ENCODE results near the gene THBS4. TPM values are rescaled to one million over a fixed set of nuclear protein-coding genes. Genes with fewer than 3 reads are reported as not detected.

Gene THBS4
- total RNA-seq, 2 donors from 2014 or later: 13.6 to 50.5 TPM

- Histone ChIP-seq H3K27me3 (ENCODE audit: control insufficient read depth, insufficient read depth, low read length, poor library complexity, severe bottlenecking) (no peaks in the 10 kb centered on the region), H3K27ac (ENCODE audit: low read depth, low read length) (no peak overlapping the region), H3K4me1 (ENCODE audit: control insufficient read depth, insufficient read depth, low read length) (no peaks in the 10 kb centered on the region), H3K9ac (ENCODE audit: extremely low read depth, low read length, poor library complexity, severe bottlenecking) (no peak overlapping the region), H3K36me3 (ENCODE audit: control insufficient read depth, insufficient read depth, low read length) (no peaks in the 10 kb centered on the region), H3K9me3 (ENCODE audit: control insufficient read depth, low read length) (no peaks in the 10 kb centered on the region), H3K4me3 (ENCODE audit: low read length) (no peak overlapping the region)
- Mint-ChIP-seq H3K27me3 (ENCODE audit: insufficient read depth) (no peaks in the 10 kb centered on the region), H3K27ac (no peak overlapping the region), H3K4me3 (no peak overlapping the region), H3K4me1 (no peaks in the 10 kb centered on the region), H3K9me3 (no peaks in the 10 kb centered on the region), H3K36me3 (ENCODE audit: low read depth) (no peaks in the 10 kb centered on the region)
- DNase-seq: no peak
- 86 to 93% methylated on average over 9 to 10 of the region's 10 CpGs for WGBS, 2 experiments (ENCODE audit: insufficient coverage in 1 of 2, insufficient read length in 1 of 2)
- no peak for TF ChIP-seq CTCF (conservative IDR thresholded peaks at IDR 0.05)
Observed at GRCh38 chr5:80072103-80073073, 37.2 kb downstream of the THBS4 start.

- H3K9me3 Mint-ChIP-seq: no peaks in the 10 kb centered on the region
- TF ChIP-seq CTCF (conservative IDR thresholded peaks at IDR 0.05): no peak
- no peaks in the 10 kb centered on the region for H3K36me3 ChIP-seq (ENCODE audit: control insufficient read depth, insufficient read depth, low read length)
- H3K27ac ChIP-seq (ENCODE audit: low read depth, low read length): no peak overlapping the region
- H3K27ac Mint-ChIP-seq: no peak overlapping the region
- 94% methylated on average over 6 to 10 of the region's 10 CpGs for WGBS, 2 experiments (ENCODE audit: insufficient coverage in 1 of 2, insufficient read length in 1 of 2)
- no peaks in the 10 kb centered on the region for H3K27me3 ChIP-seq (ENCODE audit: control insufficient read depth, insufficient read depth, low read length, poor library complexity, severe bottlenecking)
- no peak for DNase-seq
- H3K4me1 Mint-ChIP-seq: no peaks in the 10 kb centered on the region
- H3K9ac ChIP-seq (ENCODE audit: extremely low read depth, low read length, poor library complexity, severe bottlenecking): no peak overlapping the region
- no peaks in the 10 kb centered on the region for H3K36me3 Mint-ChIP-seq (ENCODE audit: low read depth)
- H3K9me3 ChIP-seq (ENCODE audit: control insufficient read depth, low read length): no peaks in the 10 kb centered on the region
- no peak overlapping the region for H3K4me3 ChIP-seq (ENCODE audit: low read length)
- H3K4me1 ChIP-seq (ENCODE audit: control insufficient read depth, insufficient read depth, low read length): no peaks in the 10 kb centered on the region
- H3K4me3 Mint-ChIP-seq: no peak overlapping the region
- H3K27me3 Mint-ChIP-seq (ENCODE audit: insufficient read depth): no peaks in the 10 kb centered on the region
Observed at GRCh38 chr5:80076131-80077050, 41.2 kb downstream of the THBS4 start.

- H3K27me3 Mint-ChIP-seq (ENCODE audit: insufficient read depth): no peaks in the 10 kb centered on the region
- DNase-seq: no peak
- TF ChIP-seq CTCF (conservative IDR thresholded peaks at IDR 0.05): no peak
- Histone ChIP-seq H3K27ac (ENCODE audit: low read depth, low read length) (no peak overlapping the region), H3K9ac (ENCODE audit: extremely low read depth, low read length, poor library complexity, severe bottlenecking) (no peak overlapping the region), H3K4me3 (ENCODE audit: low read length) (no peak overlapping the region), H3K4me1 (ENCODE audit: control insufficient read depth, insufficient read depth, low read length) (no peaks in the 10 kb centered on the region), H3K9me3 (ENCODE audit: control insufficient read depth, low read length) (no peaks in the 10 kb centered on the region), H3K36me3 (ENCODE audit: control insufficient read depth, insufficient read depth, low read length) (no peaks in the 10 kb centered on the region), H3K27me3 (ENCODE audit: control insufficient read depth, insufficient read depth, low read length, poor library complexity, severe bottlenecking) (no peaks in the 10 kb centered on the region)
- H3K4me3 Mint-ChIP-seq: no peak overlapping the region
- H3K36me3 Mint-ChIP-seq (ENCODE audit: low read depth): no peaks in the 10 kb centered on the region
- no peak overlapping the region for H3K27ac Mint-ChIP-seq
- WGBS, 2 experiments (ENCODE audit: insufficient coverage in 1 of 2, insufficient read length in 1 of 2): 91 to 100% methylated on average over 2 to 3 of the region's 3 CpGs
- H3K9me3 Mint-ChIP-seq: no peaks in the 10 kb centered on the region
- H3K4me1 Mint-ChIP-seq: no peaks in the 10 kb centered on the region
Observed at GRCh38 chr5:80077051-80077714, 42.0 kb downstream of the THBS4 start.

Measured in endodermal cell (in vitro differentiated cells).